ENCODE results near the gene CCM2L. TPM values are rescaled to one million over a fixed set of nuclear protein-coding genes. Genes with fewer than 3 reads are reported as not detected.

CCM2L gene
- total and polyA plus RNA-seq, 2 of the 8 experiments (the other 6 are each of a cell fraction or from before 2014, with no cell fraction given) = 5.5 to 15.8 TPM

GRCh38 chr20:31962761-31963160, 47.5 kb upstream of the CCM2L start (continued):
- TF ChIP-seq SIRT6 (IDR thresholded peaks at IDR 0.05; ENCODE audit: low read length) (no peak), RFX5 (IDR thresholded peaks at IDR 0.05; ENCODE audit: borderline replicate concordance, low read depth, low read length) (no peak), SAP30 (IDR thresholded peaks at IDR 0.05; ENCODE audit: insufficient read depth, insufficient replicate concordance, low read length) (no peak), GABPA (IDR thresholded peaks at IDR 0.05; ENCODE audit: borderline replicate concordance, insufficient read depth, low read length) (no peak), ATF3 (IDR thresholded peaks at IDR 0.05; ENCODE audit: insufficient read depth, low read depth, low read length) (no peak), CTCF (IDR thresholded peaks at IDR 0.05; ENCODE audit: control extremely low read depth in 1 of 3, insufficient read depth in 1 of 3, low read depth in 1 of 3, low read length in 3 of 3) (no peak)
